ENCODE data around the gene MMEL1.

The MMEL1 gene

GRCh38 chr1:2547210-2548067 lies 85.4 kb downstream of the MMEL1 start:
- no peaks in the 10 kb centered on the region for H3K27me3 Mint-ChIP-seq
- ATAC-seq (peak; percentile 61), DNase-seq (peak; percentile 83 to 89)
- H3K9me3 Mint-ChIP-seq = no peaks in the 10 kb centered on the region
- H3K4me3 Mint-ChIP-seq = peak overlapping the region; percentile 91 to 93
- H3K27ac Mint-ChIP-seq = peak overlapping the region; percentile 89 to 96
- peaks cover 57% of the 10 kb centered on the region for H3K4me1 Mint-ChIP-seq

- H3K27ac Mint-ChIP-seq = peak overlapping the region; percentile 89 to 96
- no peaks in the 10 kb centered on the region for H3K27me3 Mint-ChIP-seq
- no peaks in the 10 kb centered on the region for H3K9me3 Mint-ChIP-seq
- H3K4me3 Mint-ChIP-seq = peak overlapping the region; percentile 91 to 93
- DNase-seq (peak; percentile 81 to 91), ATAC-seq (peak; percentile 64)
- peaks cover 65% of the 10 kb centered on the region for H3K4me1 Mint-ChIP-seq
These were observed 86.2 kb downstream of the MMEL1 start for GRCh38 chr1:2546515-2547209.

- Mint-ChIP-seq H3K27ac (peak overlapping the region in 1 of 2 donors; percentile 33), H3K9me3 (no peaks in the 10 kb centered on the region), H3K27me3 (no peaks in the 10 kb centered on the region), H3K4me1 (peaks cover 67% of the 10 kb centered on the region), H3K4me3 (peak overlapping the region; percentile 91 to 93)
- ATAC-seq = peak; percentile 48
- DNase-seq = peak; percentile 92
These were observed 86.9 kb downstream of the MMEL1 start for GRCh38 chr1:2545754-2546514.

GRCh38 chr1:2544875-2545640 lies 87.8 kb downstream of the MMEL1 start:
- H3K9me3 Mint-ChIP-seq = no peaks in the 10 kb centered on the region
- peak overlapping the region; percentile 26 to 78 for H3K4me3 Mint-ChIP-seq
- no peak for ATAC-seq
- H3K27ac Mint-ChIP-seq = peak overlapping the region in 1 of 2 donors; percentile 27
- H3K4me1 Mint-ChIP-seq = peaks cover 61% of the 10 kb centered on the region
- DNase-seq = no peak
- no peaks in the 10 kb centered on the region for H3K27me3 Mint-ChIP-seq

- ATAC-seq (no peak), DNase-seq (no peak)
- Mint-ChIP-seq H3K4me1 (peaks cover 54% of the 10 kb centered on the region), H3K4me3 (peak overlapping the region in 1 of 2 donors; percentile 51), H3K27me3 (no peaks in the 10 kb centered on the region), H3K9me3 (no peaks in the 10 kb centered on the region), H3K27ac (peak overlapping the region in 1 of 2 donors; percentile 12)
These were observed 88.5 kb downstream of the MMEL1 start for GRCh38 chr1:2544093-2544874.

- Mint-ChIP-seq H3K4me3 (peak overlapping the region in 1 of 2 donors; percentile 51), H3K4me1 (peaks cover 48% of the 10 kb centered on the region), H3K9me3 (no peaks in the 10 kb centered on the region), H3K27me3 (no peaks in the 10 kb centered on the region), H3K27ac (peak overlapping the region in 1 of 2 donors; percentile 12)
- peak in 1 of 2 donors; percentile 40 for DNase-seq
- ATAC-seq = no peak
These were observed 89.2 kb downstream of the MMEL1 start for GRCh38 chr1:2543543-2544092.

GRCh38 chr1:2542246-2542915 lies 90.4 kb downstream of the MMEL1 start:
- Mint-ChIP-seq H3K4me3 (no peak overlapping the region), H3K9me3 (no peaks in the 10 kb centered on the region), H3K4me1 (peaks cover 48% of the 10 kb centered on the region), H3K27me3 (no peaks in the 10 kb centered on the region), H3K27ac (no peak overlapping the region)
- no peak for ATAC-seq
- DNase-seq = no peak

GRCh38 chr1:2541619-2542245 lies 91.1 kb downstream of the MMEL1 start:
- H3K27ac Mint-ChIP-seq = no peak overlapping the region
- H3K4me3 Mint-ChIP-seq = no peak overlapping the region
- peaks cover 48% of the 10 kb centered on the region for H3K4me1 Mint-ChIP-seq
- H3K9me3 Mint-ChIP-seq = no peaks in the 10 kb centered on the region
- no peak for ATAC-seq
- no peak for DNase-seq
- H3K27me3 Mint-ChIP-seq = no peaks in the 10 kb centered on the region

GRCh38 chr1:2540816-2541492 lies 91.9 kb downstream of the MMEL1 start:
- Mint-ChIP-seq H3K9me3 (no peaks in the 10 kb centered on the region), H3K27me3 (no peaks in the 10 kb centered on the region), H3K4me3 (peak overlapping the region in 1 of 2 donors; percentile 50), H3K27ac (no peak overlapping the region), H3K4me1 (peaks cover 46% of the 10 kb centered on the region)
- ATAC-seq (no peak), DNase-seq (no peak)

All from stimulated activated naive CD8-positive, alpha-beta T cell treated with anti-CD3 and anti-CD28 coated beads, Interleukin-15, amount 100 ng/mL, for 72 hours (primary cell).